Measurements from ENCODE around the gene PPFIA4.
A peak's percentile ranks its signal among the peaks of the same experiment; 100 is the strongest.

PPFIA4 gene

GRCh38 chr1:203054184-203054583 is 27.9 kb downstream of the PPFIA4 start:
- Histone ChIP-seq H3K4me2 (ENCODE audit: insufficient read depth, low read length, poor library complexity, severe bottlenecking) (no peak overlapping the region), H4K8ac (ENCODE audit: low read depth, low read length) (no peak overlapping the region), H3K4me3 (ENCODE audit: low read length in 2 of 2) (no peak overlapping the region), H2BK12ac (ENCODE audit: low read length) (no peak overlapping the region), H2AK5ac (ENCODE audit: low read depth, low read length) (no peak overlapping the region), H3K9me3 (replicated peaks in 1 of 2; ENCODE audit: control insufficient read depth in 2 of 2, insufficient read depth in 1 of 2, low read depth in 1 of 2, low read length in 2 of 2) (no peaks in the 10 kb centered on the region), H3K4ac (ENCODE audit: low read length) (no peak overlapping the region), H3K36me3 (replicated peaks in 1 of 2; ENCODE audit: control insufficient read depth in 2 of 2, insufficient read depth in 2 of 2, low read length in 2 of 2) (no peaks in the 10 kb centered on the region), H3K9ac (ENCODE audit: low read depth, low read length, poor library complexity) (no peak overlapping the region), H2BK120ac (ENCODE audit: low read depth, low read length) (no peak overlapping the region), H3K27ac (replicated peaks; ENCODE audit: low read length) (no peak overlapping the region), H3K14ac (ENCODE audit: low read length) (no peak overlapping the region), H3K23ac (ENCODE audit: low read depth, low read length, poor library complexity) (no peak overlapping the region), H2AFZ (ENCODE audit: low read length) (no peak overlapping the region), H3K79me1 (ENCODE audit: low read depth, low read length) (no peaks in the 10 kb centered on the region), H3K18ac (ENCODE audit: low read length) (peak overlapping the region; percentile 51), H3K4me1 (ENCODE audit: control insufficient read depth in 2 of 2, insufficient read depth in 1 of 2, low read depth in 1 of 2, low read length in 2 of 2) (peaks cover 0 to 11% of the 10 kb centered on the region in 2 donors), H2BK5ac (ENCODE audit: low read length) (no peak overlapping the region), H2BK15ac (ENCODE audit: low read length) (no peak overlapping the region), H4K91ac (ENCODE audit: low read depth, low read length, poor library complexity) (no peak overlapping the region), H3K27me3 (ENCODE audit: control insufficient read depth in 3 of 3, insufficient read depth in 3 of 3, low read depth in 1 of 3, low read length in 3 of 3) (peaks cover 0 to 48% (median 0%) of the 10 kb centered on the region in 3 experiments)
- no CpG with 5 or more reads among the region's 1 CpG for WGBS, 2 donors (ENCODE audit: extremely low coverage in 2 of 2, insufficient read length in 2 of 2, insufficient replicate concordance in 1 of 2)
- DNase-seq (ENCODE audit: low spot score): no peak

DNA sequence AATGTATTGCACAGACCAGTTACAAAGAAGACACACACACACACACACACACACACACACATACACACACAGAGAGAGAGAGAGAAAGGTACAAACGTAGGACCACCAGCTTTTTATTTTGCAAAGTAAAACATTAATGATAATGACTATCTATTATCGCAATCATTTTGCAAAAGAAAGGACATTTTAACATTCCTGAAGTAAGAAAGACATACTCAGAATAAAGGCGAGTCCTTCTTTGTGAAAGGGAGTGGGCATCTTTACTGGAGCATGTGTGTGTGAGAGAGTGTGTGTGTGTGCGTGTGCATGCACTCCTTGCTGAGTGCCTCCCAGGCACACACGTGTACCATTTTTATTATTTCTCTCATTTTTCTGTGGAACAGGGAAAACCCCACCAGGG is 28.4 kb downstream of the PPFIA4 start:
- Histone ChIP-seq H2AFZ (ENCODE audit: low read length) (no peak overlapping the region), H3K27me3 (ENCODE audit: control insufficient read depth in 3 of 3, insufficient read depth in 3 of 3, low read depth in 1 of 3, low read length in 3 of 3) (peaks cover 0 to 46% (median 0%) of the 10 kb centered on the region in 3 experiments), H3K23ac (ENCODE audit: low read depth, low read length, poor library complexity) (no peak overlapping the region), H3K4ac (ENCODE audit: low read length) (no peak overlapping the region), H3K14ac (ENCODE audit: low read length) (no peak overlapping the region), H2BK12ac (ENCODE audit: low read length) (no peak overlapping the region), H2BK15ac (ENCODE audit: low read length) (no peak overlapping the region), H3K18ac (ENCODE audit: low read length) (no peak overlapping the region), H2AK5ac (ENCODE audit: low read depth, low read length) (no peak overlapping the region), H3K4me1 (ENCODE audit: control insufficient read depth in 2 of 2, insufficient read depth in 1 of 2, low read depth in 1 of 2, low read length in 2 of 2) (peaks cover 0 to 11% of the 10 kb centered on the region in 2 donors), H4K91ac (ENCODE audit: low read depth, low read length, poor library complexity) (no peak overlapping the region), H3K27ac (replicated peaks; ENCODE audit: low read length) (no peak overlapping the region), H2BK5ac (ENCODE audit: low read length) (no peak overlapping the region), H3K36me3 (replicated peaks in 1 of 2; ENCODE audit: control insufficient read depth in 2 of 2, insufficient read depth in 2 of 2, low read length in 2 of 2) (no peaks in the 10 kb centered on the region), H4K8ac (ENCODE audit: low read depth, low read length) (no peak overlapping the region), H3K9ac (ENCODE audit: low read depth, low read length, poor library complexity) (no peak overlapping the region), H3K9me3 (replicated peaks in 1 of 2; ENCODE audit: control insufficient read depth in 2 of 2, insufficient read depth in 1 of 2, low read depth in 1 of 2, low read length in 2 of 2) (no peaks in the 10 kb centered on the region), H3K79me1 (ENCODE audit: low read depth, low read length) (no peaks in the 10 kb centered on the region), H3K4me2 (ENCODE audit: insufficient read depth, low read length, poor library complexity, severe bottlenecking) (no peak overlapping the region), H3K4me3 (ENCODE audit: low read length in 2 of 2) (no peak overlapping the region), H2BK120ac (ENCODE audit: low read depth, low read length) (no peak overlapping the region)
- no peak for DNase-seq (ENCODE audit: low spot score)
- WGBS, 2 donors (ENCODE audit: extremely low coverage in 2 of 2, insufficient read length in 2 of 2, insufficient replicate concordance in 1 of 2): no CpG with 5 or more reads among the region's 5 CpGs

GRCh38 chr1:203055161-203055799 is 29.0 kb downstream of the PPFIA4 start:
- no peak for DNase-seq (ENCODE audit: low spot score)
- peaks cover 0 to 40% (median 0%) of the 10 kb centered on the region in 3 experiments for H3K27me3 ChIP-seq (ENCODE audit: control insufficient read depth in 3 of 3, insufficient read depth in 3 of 3, low read depth in 1 of 3, low read length in 3 of 3)
- H2AK5ac ChIP-seq (ENCODE audit: low read depth, low read length): peak overlapping the region; percentile 8
- peak overlapping the region; percentile 42 for H3K4ac ChIP-seq (ENCODE audit: low read length)
- H2BK15ac ChIP-seq (ENCODE audit: low read length): peak overlapping the region; percentile 65
- H3K18ac ChIP-seq (ENCODE audit: low read length): peak overlapping the region; percentile 64
- no peaks in the 10 kb centered on the region for H3K79me1 ChIP-seq (ENCODE audit: low read depth, low read length)
- H3K4me3 ChIP-seq (ENCODE audit: low read length in 2 of 2): no peak overlapping the region
- no CpG with 5 or more reads among the region's 24 CpGs for WGBS, 2 donors (ENCODE audit: extremely low coverage in 2 of 2, insufficient read length in 2 of 2, insufficient replicate concordance in 1 of 2)
- peaks cover 0 to 11% of the 10 kb centered on the region in 2 donors for H3K4me1 ChIP-seq (ENCODE audit: control insufficient read depth in 2 of 2, insufficient read depth in 1 of 2, low read depth in 1 of 2, low read length in 2 of 2)
- no peak overlapping the region for H3K27ac ChIP-seq (replicated peaks; ENCODE audit: low read length)
- H2BK5ac ChIP-seq (ENCODE audit: low read length): no peak overlapping the region
- peak overlapping the region; percentile 18 for H3K9ac ChIP-seq (ENCODE audit: low read depth, low read length, poor library complexity)
- no peak overlapping the region for H2BK12ac ChIP-seq (ENCODE audit: low read length)
- H3K4me2 ChIP-seq (ENCODE audit: insufficient read depth, low read length, poor library complexity, severe bottlenecking): no peak overlapping the region
- no peak overlapping the region for H2BK120ac ChIP-seq (ENCODE audit: low read depth, low read length)
- H3K23ac ChIP-seq (ENCODE audit: low read depth, low read length, poor library complexity): no peak overlapping the region
- no peaks in the 10 kb centered on the region for H3K9me3 ChIP-seq (replicated peaks in 1 of 2; ENCODE audit: control insufficient read depth in 2 of 2, insufficient read depth in 1 of 2, low read depth in 1 of 2, low read length in 2 of 2)
- peak overlapping the region; percentile 19 for H4K8ac ChIP-seq (ENCODE audit: low read depth, low read length)
- no peak overlapping the region for H4K91ac ChIP-seq (ENCODE audit: low read depth, low read length, poor library complexity)
- H3K14ac ChIP-seq (ENCODE audit: low read length): no peak overlapping the region
- no peak overlapping the region for H2AFZ ChIP-seq (ENCODE audit: low read length)
- no peaks in the 10 kb centered on the region for H3K36me3 ChIP-seq (replicated peaks in 1 of 2; ENCODE audit: control insufficient read depth in 2 of 2, insufficient read depth in 2 of 2, low read length in 2 of 2)

DNA sequence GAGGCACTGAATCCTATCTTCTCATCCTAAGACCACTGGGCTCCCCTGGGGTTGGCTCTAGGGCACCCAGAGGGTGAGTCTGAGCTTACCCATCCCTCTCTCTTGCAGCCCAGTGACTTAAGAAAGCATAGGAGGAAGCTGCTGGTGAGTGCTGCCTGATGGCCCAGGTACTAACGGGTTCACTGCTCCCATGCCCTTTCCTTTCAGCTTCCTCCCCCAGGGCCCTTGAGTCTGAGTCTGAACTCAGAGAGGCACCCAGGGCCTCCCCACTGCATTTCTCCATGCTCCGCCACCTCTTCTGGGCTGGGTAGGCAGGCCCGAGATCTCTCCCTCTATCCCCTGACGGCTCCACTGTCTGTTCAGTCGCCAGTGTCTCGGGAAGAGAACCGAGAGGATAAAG is 29.7 kb downstream of the PPFIA4 start:
- Histone ChIP-seq H3K27ac (replicated peaks; ENCODE audit: low read length) (no peak overlapping the region), H2BK5ac (ENCODE audit: low read length) (no peak overlapping the region), H2BK120ac (ENCODE audit: low read depth, low read length) (no peak overlapping the region), H3K79me1 (ENCODE audit: low read depth, low read length) (no peaks in the 10 kb centered on the region), H2BK15ac (ENCODE audit: low read length) (no peak overlapping the region), H3K23ac (ENCODE audit: low read depth, low read length, poor library complexity) (no peak overlapping the region), H3K14ac (ENCODE audit: low read length) (no peak overlapping the region), H2BK12ac (ENCODE audit: low read length) (no peak overlapping the region), H4K8ac (ENCODE audit: low read depth, low read length) (no peak overlapping the region), H3K27me3 (ENCODE audit: control insufficient read depth in 3 of 3, insufficient read depth in 3 of 3, low read depth in 1 of 3, low read length in 3 of 3) (peaks cover 0 to 33% (median 0%) of the 10 kb centered on the region in 3 experiments), H3K4me2 (ENCODE audit: insufficient read depth, low read length, poor library complexity, severe bottlenecking) (no peak overlapping the region), H2AFZ (ENCODE audit: low read length) (no peak overlapping the region), H3K9me3 (replicated peaks in 1 of 2; ENCODE audit: control insufficient read depth in 2 of 2, insufficient read depth in 1 of 2, low read depth in 1 of 2, low read length in 2 of 2) (peaks cover 0 to under 1% of the 10 kb centered on the region in 2 donors), H3K36me3 (replicated peaks in 1 of 2; ENCODE audit: control insufficient read depth in 2 of 2, insufficient read depth in 2 of 2, low read length in 2 of 2) (no peaks in the 10 kb centered on the region), H4K91ac (ENCODE audit: low read depth, low read length, poor library complexity) (no peak overlapping the region), H3K9ac (ENCODE audit: low read depth, low read length, poor library complexity) (no peak overlapping the region), H3K4me1 (ENCODE audit: control insufficient read depth in 2 of 2, insufficient read depth in 1 of 2, low read depth in 1 of 2, low read length in 2 of 2) (peaks cover 0 to 11% of the 10 kb centered on the region in 2 donors), H2AK5ac (ENCODE audit: low read depth, low read length) (peak overlapping the region; percentile 8), H3K18ac (ENCODE audit: low read length) (no peak overlapping the region), H3K4me3 (ENCODE audit: low read length in 2 of 2) (no peak overlapping the region), H3K4ac (ENCODE audit: low read length) (no peak overlapping the region)
- no peak for DNase-seq (ENCODE audit: low spot score)
- no CpG with 5 or more reads among the region's 7 CpGs for WGBS, 2 donors (ENCODE audit: extremely low coverage in 2 of 2, insufficient read length in 2 of 2, insufficient replicate concordance in 1 of 2)

Measured in neuronal stem cell (in vitro differentiated cells).